ENCODE results near the gene TMEM213.

Gene TMEM213

DNA sequence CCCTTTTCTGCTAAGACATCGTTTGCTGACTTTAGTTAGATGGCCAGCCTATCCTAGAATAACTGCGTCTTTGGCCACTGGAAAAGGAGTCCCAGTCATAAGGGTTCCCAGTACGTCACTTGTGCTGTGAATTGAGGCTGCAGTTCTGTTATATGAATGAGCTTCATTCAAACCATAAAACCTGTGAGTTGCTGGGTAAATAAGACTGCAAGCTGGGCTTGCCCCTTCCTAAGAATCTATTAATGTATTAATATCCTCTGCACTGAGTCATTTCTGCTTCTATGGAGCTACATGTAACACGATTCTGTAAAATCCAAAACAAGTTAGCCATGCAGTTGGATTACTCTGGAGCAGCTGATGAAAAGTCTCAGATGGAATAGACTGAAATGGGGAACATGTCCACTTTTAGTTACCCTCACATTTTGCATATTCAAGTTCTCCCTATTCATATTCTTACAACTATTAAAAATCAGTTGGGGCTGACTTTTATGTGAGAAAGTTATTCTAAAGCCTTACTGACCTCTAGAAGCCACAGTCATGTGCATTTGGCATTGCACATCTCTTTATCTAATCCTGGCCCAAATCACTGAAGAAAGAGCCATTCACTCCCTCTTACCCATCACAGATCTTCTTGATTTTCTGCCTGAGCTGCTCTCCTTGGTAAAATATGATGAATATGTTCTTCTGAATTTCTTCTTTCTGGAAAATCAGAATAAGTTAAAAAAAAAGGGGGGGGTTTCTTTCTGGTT lies 41.8 kb upstream of the TMEM213 start:
- no peak overlapping the region for H2AFZ ChIP-seq (ENCODE audit: low read length)
- peaks cover 11% of the 10 kb centered on the region for H3K4me1 ChIP-seq (ENCODE audit: low read length)
- H3K9me3 ChIP-seq (replicated peaks; ENCODE audit: insufficient read depth, low read length), result no peaks in the 10 kb centered on the region
- no peaks in the 10 kb centered on the region for H3K36me3 ChIP-seq (replicated peaks; ENCODE audit: insufficient read depth, low read length)
- H3K9me2 ChIP-seq (replicated peaks; ENCODE audit: insufficient read depth, low read length), result no peaks in the 10 kb centered on the region
- H3K27me3 ChIP-seq (replicated peaks; ENCODE audit: insufficient read depth, low read length), result no peaks in the 10 kb centered on the region
- no peak for DNase-seq
- no peak overlapping the region for H3K27ac ChIP-seq (ENCODE audit: low read length)
- no peak overlapping the region for H3K4me2 ChIP-seq (ENCODE audit: low read depth, low read length)
- TF ChIP-seq EZH2 (optimal IDR thresholded peaks at IDR 0.05; ENCODE audit: low read depth, low read length) (no peak), EZH2phosphoT487 (IDR thresholded peaks at IDR 0.05; ENCODE audit: low read length) (no peak)
- TF ChIP-seq, protein P1, sequence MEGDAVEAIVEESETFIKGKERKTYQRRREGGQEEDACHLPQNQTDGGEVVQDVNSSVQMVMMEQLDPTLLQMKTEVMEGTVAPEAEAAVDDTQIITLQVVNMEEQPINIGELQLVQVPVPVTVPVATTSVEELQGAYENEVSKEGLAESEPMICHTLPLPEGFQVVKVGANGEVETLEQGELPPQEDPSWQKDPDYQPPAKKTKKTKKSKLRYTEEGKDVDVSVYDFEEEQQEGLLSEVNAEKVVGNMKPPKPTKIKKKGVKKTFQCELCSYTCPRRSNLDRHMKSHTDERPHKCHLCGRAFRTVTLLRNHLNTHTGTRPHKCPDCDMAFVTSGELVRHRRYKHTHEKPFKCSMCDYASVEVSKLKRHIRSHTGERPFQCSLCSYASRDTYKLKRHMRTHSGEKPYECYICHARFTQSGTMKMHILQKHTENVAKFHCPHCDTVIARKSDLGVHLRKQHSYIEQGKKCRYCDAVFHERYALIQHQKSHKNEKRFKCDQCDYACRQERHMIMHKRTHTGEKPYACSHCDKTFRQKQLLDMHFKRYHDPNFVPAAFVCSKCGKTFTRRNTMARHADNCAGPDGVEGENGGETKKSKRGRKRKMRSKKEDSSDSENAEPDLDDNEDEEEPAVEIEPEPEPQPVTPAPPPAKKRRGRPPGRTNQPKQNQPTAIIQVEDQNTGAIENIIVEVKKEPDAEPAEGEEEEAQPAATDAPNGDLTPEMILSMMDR (IDR thresholded peaks at IDR 0.05; ENCODE audit: low read length), result no peak
- H3K79me2 ChIP-seq (ENCODE audit: low read length), result no peaks in the 10 kb centered on the region
- H3K4me3 ChIP-seq (ENCODE audit: low read length), result no peak overlapping the region
- H4K20me1 ChIP-seq (ENCODE audit: insufficient read depth, low read length), result no peaks in the 10 kb centered on the region
- no peaks in the 10 kb centered on the region for H3F3A ChIP-seq (ENCODE audit: insufficient read depth, low read length)
- no peak overlapping the region for H3K9ac ChIP-seq (ENCODE audit: low read length)

DNA sequence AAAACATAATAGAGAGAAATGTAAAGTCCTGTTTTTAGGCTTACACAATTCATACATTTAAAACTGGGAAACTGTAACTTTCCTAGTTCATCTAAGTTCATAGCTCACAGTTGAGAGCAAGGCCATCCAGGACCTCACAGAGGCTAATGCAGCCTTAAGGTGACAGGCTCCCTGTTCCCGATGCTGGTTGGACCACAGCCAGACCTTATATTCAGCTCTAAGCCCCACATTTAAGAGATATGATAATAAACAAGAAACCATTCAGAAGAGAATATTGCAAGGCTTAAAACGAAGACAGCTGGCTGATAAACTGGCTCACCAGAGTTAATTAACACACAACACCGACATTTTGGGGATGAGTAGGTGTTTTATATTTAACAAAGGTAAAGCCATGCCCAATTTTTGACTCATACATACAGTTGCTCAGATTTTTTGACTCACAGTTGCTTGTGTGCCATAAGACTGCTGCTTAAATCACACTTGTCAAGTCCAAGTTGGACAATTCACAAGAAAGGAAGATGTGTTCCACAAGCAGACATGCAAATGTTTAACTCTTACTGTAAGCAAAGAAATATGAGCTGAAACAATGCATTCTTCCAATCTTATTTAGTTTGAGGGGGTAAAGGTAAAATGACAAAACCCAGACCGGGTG lies 41.1 kb upstream of the TMEM213 start:
- H3K4me2 ChIP-seq (ENCODE audit: low read depth, low read length), result no peak overlapping the region
- H3K4me1 ChIP-seq (ENCODE audit: low read length), result peaks cover 11% of the 10 kb centered on the region
- no peak overlapping the region for H3K4me3 ChIP-seq (ENCODE audit: low read length)

DNA sequence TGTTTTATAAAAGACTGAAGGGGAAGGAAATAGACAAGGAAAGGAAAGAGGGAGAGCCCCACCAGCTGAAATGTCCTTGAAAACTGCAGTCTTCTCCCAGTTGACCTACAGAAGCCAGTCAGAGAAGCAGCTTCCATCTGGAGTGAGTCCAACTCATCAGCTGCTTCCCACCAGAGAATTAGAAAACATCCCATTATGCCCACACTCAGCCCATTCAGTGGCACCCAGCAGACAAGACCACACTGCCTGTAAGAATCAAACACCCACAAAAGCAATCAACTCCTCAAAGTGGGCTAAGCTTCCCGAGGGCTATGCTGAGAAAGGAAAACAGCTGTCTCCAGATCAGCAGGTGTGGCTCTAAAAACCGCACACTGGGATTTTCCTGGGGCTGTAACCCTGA lies 29.6 kb upstream of the TMEM213 start:
- Histone ChIP-seq H3K4me1 (ENCODE audit: low read length) (no peaks in the 10 kb centered on the region), H3K27ac (ENCODE audit: low read length) (no peak overlapping the region), H3K9ac (ENCODE audit: low read length) (no peak overlapping the region), H3K4me3 (ENCODE audit: low read length) (no peak overlapping the region), H3K9me3 (replicated peaks; ENCODE audit: insufficient read depth, low read length) (no peaks in the 10 kb centered on the region), H2AFZ (ENCODE audit: low read length) (no peak overlapping the region), H3K27me3 (replicated peaks; ENCODE audit: insufficient read depth, low read length) (no peaks in the 10 kb centered on the region), H3K36me3 (replicated peaks; ENCODE audit: insufficient read depth, low read length) (no peaks in the 10 kb centered on the region), H3K9me2 (replicated peaks; ENCODE audit: insufficient read depth, low read length) (no peaks in the 10 kb centered on the region), H3K4me2 (ENCODE audit: low read depth, low read length) (no peak overlapping the region), H3K79me2 (ENCODE audit: low read length) (no peaks in the 10 kb centered on the region), H3F3A (ENCODE audit: insufficient read depth, low read length) (no peaks in the 10 kb centered on the region), H4K20me1 (ENCODE audit: insufficient read depth, low read length) (no peaks in the 10 kb centered on the region)
- TF ChIP-seq EZH2phosphoT487 (IDR thresholded peaks at IDR 0.05; ENCODE audit: low read length) (no peak), EZH2 (optimal IDR thresholded peaks at IDR 0.05; ENCODE audit: low read depth, low read length) (no peak)
- TF ChIP-seq, protein P1 (IDR thresholded peaks at IDR 0.05; ENCODE audit: low read length), result no peak
- no peak for DNase-seq

More for the DNA sequence above, 41.1 kb upstream of the TMEM213 start:
- DNase-seq, result no peak
- no peaks in the 10 kb centered on the region for H3K9me2 ChIP-seq (replicated peaks; ENCODE audit: insufficient read depth, low read length)
- H4K20me1 ChIP-seq (ENCODE audit: insufficient read depth, low read length), result no peaks in the 10 kb centered on the region
- H3K9me3 ChIP-seq (replicated peaks; ENCODE audit: insufficient read depth, low read length), result no peaks in the 10 kb centered on the region
- no peak overlapping the region for H2AFZ ChIP-seq (ENCODE audit: low read length)
- H3F3A ChIP-seq (ENCODE audit: insufficient read depth, low read length), result no peaks in the 10 kb centered on the region
- no peak overlapping the region for H3K27ac ChIP-seq (ENCODE audit: low read length)
- TF ChIP-seq, protein P1 (IDR thresholded peaks at IDR 0.05; ENCODE audit: low read length), result no peak
- TF ChIP-seq EZH2 (optimal IDR thresholded peaks at IDR 0.05; ENCODE audit: low read depth, low read length), result no peak
- no peak for TF ChIP-seq EZH2phosphoT487 (IDR thresholded peaks at IDR 0.05; ENCODE audit: low read length)
- H3K9ac ChIP-seq (ENCODE audit: low read length), result no peak overlapping the region
- no peaks in the 10 kb centered on the region for H3K36me3 ChIP-seq (replicated peaks; ENCODE audit: insufficient read depth, low read length)
- H3K27me3 ChIP-seq (replicated peaks; ENCODE audit: insufficient read depth, low read length), result no peaks in the 10 kb centered on the region
- no peaks in the 10 kb centered on the region for H3K79me2 ChIP-seq (ENCODE audit: low read length)
